Esophagus squamous epithelium (tissue), 4 donors: Measurements from ENCODE around the gene SUSD6.

Experiments
- CTCF ChIP-seq, 6 experiments: fragments of 450-650 bp in 4 of 6; fragments of 200-600 bp in 2 of 6; sonication (generic) in 2 of 6; IDR thresholded peaks; one replicate each; pipeline ENCODE4 v1.5.1; 2016 to 2019; ENCODE audit warnings: antibody characterized with exemption in 6 of 6, mild to moderate bottlenecking in 4 of 6, moderate library complexity in 4 of 6
- POLR2A ChIP-seq, 4 donors: fragments of 450-650 bp; IDR thresholded peaks; one replicate each; pipeline ENCODE4 v1.6.1; 2017; ENCODE audit warnings: antibody characterized with exemption in 4 of 4, mild to moderate bottlenecking in 4 of 4, moderate library complexity in 3 of 4

GRCh38 chr14:69696204-69696527, 84.8 kb downstream of the SUSD6 start:
- no peak for TF ChIP-seq CTCF (IDR thresholded peaks at IDR 0.05)
- no peak for TF ChIP-seq POLR2A (IDR thresholded peaks at IDR 0.05)
